CD14-positive monocyte (primary cell): ENCODE results near the gene VASN. TPM values are rescaled to one million over a fixed set of nuclear protein-coding genes. Genes with fewer than 3 reads are reported as not detected.

Source experiments
- DNase-seq, 3 donors: peaks; one replicate each; pipeline ENCODE4 v3.0.0-alpha.2; 2011 to 2022
- H2AFZ ChIP-seq: 2 replicates; pipeline ENCODE4 v1.6.0; 2012; ENCODE audit warnings: mild to moderate bottlenecking, low read depth, low read length, inconsistent platforms; ENCODE audit not compliant: insufficient read depth, poor library complexity, severe bottlenecking
- H3K27ac ChIP-seq, 2 donors: 1 replicate in 1 of 2; 2 replicates in 1 of 2; pipeline ENCODE4 v1.5.1; 2012 to 2013; ENCODE audit warnings: low read length in 2 of 2, control low read depth in 1 of 2, inconsistent platforms in 1 of 2, low read depth in 1 of 2, mild to moderate bottlenecking in 1 of 2
- H3K27me3 ChIP-seq, 2 donors: one replicate each; pipeline versions ENCODE4 v1.6.0 to v1.6.1; 2011 to 2013; ENCODE audit warnings: low read length in 2 of 2; ENCODE audit not compliant: control insufficient read depth in 2 of 2, insufficient read depth in 2 of 2
- H3K36me3 ChIP-seq, 2 donors: replicated peaks in 1 of 2; 1 replicate in 1 of 2; 2 replicates in 1 of 2; pipeline versions ENCODE4 v1.5.1 to v1.6.1; 2012 to 2013; ENCODE audit warnings: low read length in 2 of 2, control low read depth in 1 of 2, inconsistent platforms in 1 of 2, mild to moderate bottlenecking in 1 of 2; ENCODE audit not compliant: insufficient read depth in 2 of 2, control insufficient read depth in 1 of 2
- H3K4me1 ChIP-seq, 2 donors: 1 replicate in 1 of 2; 2 replicates in 1 of 2; pipeline versions ENCODE4 v1.5.1 to v1.6.1; 2012 to 2013; ENCODE audit warnings: low read length in 2 of 2, control low read depth in 1 of 2, inconsistent platforms in 1 of 2, mild to moderate bottlenecking in 1 of 2, moderate library complexity in 1 of 2; ENCODE audit not compliant: insufficient read depth in 2 of 2, control insufficient read depth in 1 of 2
- H3K4me2 ChIP-seq: replicated peaks from 2 replicates; pipeline ENCODE3; 2012; ENCODE audit warnings: low read length, moderate library complexity, mild to moderate bottlenecking; ENCODE audit not compliant: poor library complexity, severe bottlenecking; ENCODE audit errors: extremely low read depth
- H3K4me3 ChIP-seq, 3 experiments: fragments of 200-600 bp in 1 of 3; sonication (generic) in 1 of 3; replicated peaks in 1 of 3; 1 replicate in 2 of 3; 2 replicates in 1 of 3; pipeline ENCODE4 v1.5.1; 2011 to 2013; ENCODE audit warnings: low read length in 3 of 3, mild to moderate bottlenecking in 3 of 3, control low read depth in 2 of 3, low read depth in 2 of 3, inconsistent platforms in 1 of 3, moderate library complexity in 1 of 3
- H3K79me2 ChIP-seq: 2 replicates; pipeline ENCODE4 v1.6.0; 2012; ENCODE audit warnings: mild to moderate bottlenecking, control low read depth, inconsistent platforms, low read length, moderate library complexity; ENCODE audit not compliant: insufficient read depth
- H3K9ac ChIP-seq: 2 replicates; pipeline ENCODE4 v1.6.0; 2017; ENCODE audit warnings: low read length, mild to moderate bottlenecking; ENCODE audit not compliant: insufficient read depth, poor library complexity, severe bottlenecking
- H3K9me3 ChIP-seq, 2 donors: replicated peaks in 1 of 2; 1 replicate in 1 of 2; 2 replicates in 1 of 2; pipeline versions ENCODE4 v1.5.1 to v1.6.1; 2012 to 2013; ENCODE audit warnings: low read length in 2 of 2, control low read depth in 1 of 2; ENCODE audit not compliant: control insufficient read depth in 1 of 2, insufficient read depth in 1 of 2
- H4K20me1 ChIP-seq: 2 replicates; pipeline ENCODE4 v1.6.0; 2012; ENCODE audit warnings: mild to moderate bottlenecking, low read length, control low read depth, moderate library complexity; ENCODE audit not compliant: insufficient read depth
- H3K27ac Mint-ChIP-seq, 7 donors: one replicate each; pipeline ENCODE4 v1.8.0; 2020; ENCODE audit warnings: mild to moderate bottlenecking in 7 of 7, mixed read lengths in 7 of 7, moderate library complexity in 6 of 7, inconsistent platforms in 2 of 7
- H3K27me3 Mint-ChIP-seq, 3 donors: one replicate each; pipeline ENCODE4 v1.8.0; 2021 to 2022; ENCODE audit warnings: low read depth in 3 of 3, mild to moderate bottlenecking in 3 of 3, mixed read lengths in 3 of 3, moderate library complexity in 3 of 3, inconsistent platforms in 1 of 3
- H3K36me3 Mint-ChIP-seq, 2 donors: one replicate each; pipeline ENCODE4 v1.8.0; 2020; ENCODE audit warnings: mixed read lengths in 2 of 2, inconsistent platforms in 1 of 2, mild to moderate bottlenecking in 1 of 2
- H3K4me1 Mint-ChIP-seq: one replicate; pipeline ENCODE4 v1.8.0; 2020; ENCODE audit warnings: mild to moderate bottlenecking, mixed read lengths
- H3K4me3 Mint-ChIP-seq, 2 donors: one replicate each; pipeline ENCODE4 v1.8.0; 2020; ENCODE audit warnings: mild to moderate bottlenecking in 2 of 2, mixed read lengths in 2 of 2, moderate library complexity in 1 of 2
- H3K9me3 Mint-ChIP-seq, 7 donors: one replicate each; pipeline ENCODE4 v1.8.0; 2020 to 2022; ENCODE audit warnings: mixed read lengths in 7 of 7, mild to moderate bottlenecking in 6 of 7, moderate library complexity in 6 of 7, inconsistent platforms in 2 of 7
- WGBS: methylation state at CpG from one replicate; pipeline ENCODE4 v1.1.5; 2013; ENCODE audit warnings: missing lambda C conversion rate; ENCODE audit not compliant: insufficient coverage; 5-methylcytosine and 5-hydroxymethylcytosine counted together
- intact Hi-C, 2 donors: fragments of 100-400 bp; cut with micrococcal nuclease; formaldehyde crosslinking; loops; one replicate each; pipeline versions ENCODE4 v1.15.0 to v1.15.1; 2023
- polyA plus RNA-seq, 3 donors: library from polyadenylated mRNA; depleted of rRNA in 1 of 3; unstranded in 2 of 3; stranded (reverse) in 1 of 3; fragments of 300-500 nt in 2 of 3; fragments of >200 nt in 1 of 3; fragmentation: Illumina TruSeq in 2 of 3; gene quantifications; 1 replicate in 2 of 3; 2 replicates in 1 of 3; pipeline ENCODE4 v1.2.3, GENCODE V29; 2012 to 2021
- TF ChIP-seq, protein P1 (sequence below): fragments of 200-600 bp; IDR thresholded peaks from one replicate; pipeline ENCODE4 v1.8.0; 2022; ENCODE audit warnings: antibody characterized with exemption, mild to moderate bottlenecking

Gene VASN
- polyA plus RNA-seq, 3 donors = 0.03 TPM; not detected in 2

DNA sequence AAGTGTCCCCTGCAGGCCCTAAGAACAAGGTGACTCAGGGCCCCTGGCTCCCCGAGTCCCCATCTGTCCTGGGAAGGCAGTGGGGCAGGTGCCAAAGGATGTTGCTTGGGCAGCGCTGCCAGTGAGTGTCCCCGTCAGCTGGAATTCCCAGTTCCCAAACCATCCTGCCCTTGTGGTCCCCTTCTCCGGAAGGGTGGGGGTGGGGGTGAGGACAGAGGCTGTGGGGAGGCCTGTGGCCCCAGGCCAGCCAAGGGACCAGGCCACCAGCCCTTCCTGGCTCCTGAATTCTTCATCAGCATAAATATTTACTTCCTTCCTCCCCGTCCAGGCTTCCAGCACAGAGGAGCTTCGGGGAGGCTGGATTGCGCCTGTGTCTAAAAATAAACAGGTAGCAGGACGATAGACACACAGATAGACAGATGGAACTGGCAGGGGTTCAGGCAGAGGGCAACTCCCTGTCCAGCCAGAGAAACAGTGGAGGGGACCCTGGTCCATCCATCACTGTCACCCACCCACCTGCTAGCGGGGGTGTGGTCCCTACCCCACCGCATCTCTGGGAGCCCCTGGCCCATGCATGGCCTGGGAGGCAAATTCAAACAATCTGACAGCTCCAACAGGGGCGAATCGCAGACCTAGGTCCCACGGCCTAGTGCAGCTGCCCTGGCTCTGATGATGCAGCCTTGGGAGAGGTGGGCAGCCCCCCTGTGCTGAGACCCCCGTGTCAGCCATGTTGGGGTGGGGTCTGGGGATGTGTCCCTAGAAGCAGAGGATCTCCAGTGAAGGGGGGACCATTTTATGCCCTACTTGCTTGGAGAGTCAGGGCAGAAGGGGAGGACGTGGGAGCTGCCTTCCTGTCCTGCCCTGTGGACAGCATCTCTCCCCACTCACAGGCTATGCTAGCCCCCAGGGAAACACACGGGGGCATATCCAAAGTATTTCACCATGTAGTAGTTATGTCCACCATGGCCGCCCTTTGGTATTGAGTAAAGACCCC, 42.6 kb upstream of the VASN start:
- H3K27ac ChIP-seq = no peak overlapping the region
- intact Hi-C loops = loop anchor here in 1 of 2 donors (5.0 kb wide), 1 partner anchor 42 kb away; no protein-coding TSS in a partner anchor
- H3K27ac Mint-ChIP-seq = peak overlapping the region in 1 of 7 donors; percentile 53
- H4K20me1 ChIP-seq = no peaks in the 10 kb centered on the region
- no peaks in the 10 kb centered on the region for H3K9me3 ChIP-seq
- peaks cover 13% of the 10 kb centered on the region for H3K4me1 Mint-ChIP-seq
- no peak overlapping the region for H3K4me3 ChIP-seq
- H3K9ac ChIP-seq = no peak overlapping the region
- H3K36me3 ChIP-seq = no peaks in the 10 kb centered on the region
- H3K27me3 Mint-ChIP-seq = peaks cover 13 to 38% (median 34%) of the 10 kb centered on the region in 3 donors
- no peak for DNase-seq
- H3K4me3 Mint-ChIP-seq = peak overlapping the region in 1 of 2 donors; percentile 30
- peak overlapping the region; percentile 95 for H3K4me2 ChIP-seq
- peaks cover 0 to 6% (median 0%) of the 10 kb centered on the region in 7 donors for H3K9me3 Mint-ChIP-seq
- H3K36me3 Mint-ChIP-seq = no peaks in the 10 kb centered on the region
- peaks cover 0 to 15% of the 10 kb centered on the region in 2 donors for H3K27me3 ChIP-seq
- H3K79me2 ChIP-seq = no peaks in the 10 kb centered on the region
- WGBS = 82% methylated on average over 11 of the region's 17 CpGs
- TF ChIP-seq, protein P1, sequence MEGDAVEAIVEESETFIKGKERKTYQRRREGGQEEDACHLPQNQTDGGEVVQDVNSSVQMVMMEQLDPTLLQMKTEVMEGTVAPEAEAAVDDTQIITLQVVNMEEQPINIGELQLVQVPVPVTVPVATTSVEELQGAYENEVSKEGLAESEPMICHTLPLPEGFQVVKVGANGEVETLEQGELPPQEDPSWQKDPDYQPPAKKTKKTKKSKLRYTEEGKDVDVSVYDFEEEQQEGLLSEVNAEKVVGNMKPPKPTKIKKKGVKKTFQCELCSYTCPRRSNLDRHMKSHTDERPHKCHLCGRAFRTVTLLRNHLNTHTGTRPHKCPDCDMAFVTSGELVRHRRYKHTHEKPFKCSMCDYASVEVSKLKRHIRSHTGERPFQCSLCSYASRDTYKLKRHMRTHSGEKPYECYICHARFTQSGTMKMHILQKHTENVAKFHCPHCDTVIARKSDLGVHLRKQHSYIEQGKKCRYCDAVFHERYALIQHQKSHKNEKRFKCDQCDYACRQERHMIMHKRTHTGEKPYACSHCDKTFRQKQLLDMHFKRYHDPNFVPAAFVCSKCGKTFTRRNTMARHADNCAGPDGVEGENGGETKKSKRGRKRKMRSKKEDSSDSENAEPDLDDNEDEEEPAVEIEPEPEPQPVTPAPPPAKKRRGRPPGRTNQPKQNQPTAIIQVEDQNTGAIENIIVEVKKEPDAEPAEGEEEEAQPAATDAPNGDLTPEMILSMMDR = no peak
- H2AFZ ChIP-seq = no peak overlapping the region
- H3K4me1 ChIP-seq = peaks cover 20 to 26% of the 10 kb centered on the region in 2 donors

DNA sequence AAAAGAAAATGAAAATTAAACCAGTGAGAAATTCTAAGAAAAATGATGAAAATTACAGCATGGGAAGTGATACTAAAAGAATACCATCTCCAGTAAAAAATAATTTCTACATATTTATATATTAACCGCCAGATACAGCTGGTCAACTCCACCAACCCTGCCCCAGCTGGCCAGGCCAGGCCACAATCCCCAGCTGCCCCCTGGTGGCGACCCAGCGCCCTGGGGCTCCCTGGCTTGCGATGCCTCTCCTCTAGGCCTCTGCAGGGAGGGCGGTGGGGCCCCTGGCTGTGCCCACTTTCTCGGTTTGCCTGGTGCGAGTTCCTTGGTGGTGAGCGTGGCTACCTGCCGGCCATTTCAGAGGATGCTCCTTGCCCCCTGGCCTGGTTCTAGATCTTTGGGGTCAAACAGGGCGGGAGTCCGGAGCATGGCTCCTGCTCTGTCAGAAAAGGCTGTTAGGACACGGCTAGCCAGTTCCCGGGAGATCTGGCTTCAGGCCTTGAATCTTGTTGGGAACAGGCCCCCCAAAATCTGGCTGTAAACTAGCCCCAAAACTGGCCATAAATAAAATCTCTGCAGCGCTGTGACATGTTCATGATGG, 41.3 kb upstream of the VASN start:
- Mint-ChIP-seq H3K4me3 (no peak overlapping the region), H3K27me3 (peaks cover 13 to 37% (median 36%) of the 10 kb centered on the region in 3 donors), H3K4me1 (peaks cover 11% of the 10 kb centered on the region), H3K9me3 (peaks cover 0 to 6% (median 0%) of the 10 kb centered on the region in 7 donors), H3K36me3 (no peaks in the 10 kb centered on the region), H3K27ac (no peak overlapping the region)
- no peak overlapping the region for H3K27ac ChIP-seq
- no peaks in the 10 kb centered on the region for H3K79me2 ChIP-seq
- H3K4me1 ChIP-seq = peaks cover 17 to 21% of the 10 kb centered on the region in 2 donors
- H3K4me3 ChIP-seq = no peak overlapping the region
- intact Hi-C loops = loop anchor here in 1 of 2 donors (1.0 to 5.0 kb wide), 2 partner anchors 42 to 393 kb away; no protein-coding TSS in a partner anchor
- DNase-seq = peak; percentile 64 to 75 (median 74)
- peaks cover 0 to 15% of the 10 kb centered on the region in 2 donors for H3K27me3 ChIP-seq
- H3K36me3 ChIP-seq = no peaks in the 10 kb centered on the region
- no peaks in the 10 kb centered on the region for H4K20me1 ChIP-seq
- no peaks in the 10 kb centered on the region for H3K9me3 ChIP-seq
- H3K9ac ChIP-seq = no peak overlapping the region
- 49% methylated on average over 14 of the region's 14 CpGs for WGBS
- TF ChIP-seq, protein P1 = peak; percentile 97
- H3K4me2 ChIP-seq = no peak overlapping the region
- no peak overlapping the region for H2AFZ ChIP-seq
